ENCODE data around the gene HSD17B3.

DNA sequence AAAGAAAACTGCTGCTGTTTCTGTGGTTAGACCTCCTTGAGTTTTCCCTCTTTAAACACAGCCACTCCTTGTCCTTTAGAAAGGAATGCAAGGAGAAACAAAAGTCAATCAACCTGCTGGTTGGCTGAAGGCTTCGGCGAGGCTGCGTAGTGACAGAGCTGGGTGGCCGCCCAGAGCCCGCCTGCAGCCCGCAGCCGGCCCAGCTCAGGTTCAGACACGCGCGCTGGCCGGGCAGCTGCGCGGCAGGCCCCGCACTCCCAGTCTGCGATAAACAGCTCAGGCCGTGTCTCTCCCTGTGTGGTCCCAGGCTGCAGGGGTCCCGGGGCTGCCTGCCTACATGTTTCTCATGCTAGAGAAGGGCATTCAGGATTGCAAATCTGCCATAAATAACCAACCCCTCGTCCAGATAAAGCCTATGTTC, 115.4 kb downstream of the HSD17B3 start:
- TF ChIP-seq POLR2AphosphoS5 (IDR thresholded peaks at IDR 0.05; ENCODE audit: low read depth, low read length), result no peak
- TF ChIP-seq GABPA (IDR thresholded peaks at IDR 0.05; ENCODE audit: low read depth), result no peak
- TF ChIP-seq, protein P1, sequence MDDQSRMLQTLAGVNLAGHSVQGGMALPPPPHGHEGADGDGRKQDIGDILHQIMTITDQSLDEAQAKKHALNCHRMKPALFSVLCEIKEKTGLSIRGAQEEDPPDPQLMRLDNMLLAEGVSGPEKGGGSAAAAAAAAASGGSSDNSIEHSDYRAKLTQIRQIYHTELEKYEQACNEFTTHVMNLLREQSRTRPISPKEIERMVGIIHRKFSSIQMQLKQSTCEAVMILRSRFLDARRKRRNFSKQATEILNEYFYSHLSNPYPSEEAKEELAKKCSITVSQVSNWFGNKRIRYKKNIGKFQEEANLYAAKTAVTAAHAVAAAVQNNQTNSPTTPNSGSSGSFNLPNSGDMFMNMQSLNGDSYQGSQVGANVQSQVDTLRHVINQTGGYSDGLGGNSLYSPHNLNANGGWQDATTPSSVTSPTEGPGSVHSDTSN (IDR thresholded peaks at IDR 0.05), result no peak
- TF ChIP-seq CTCF (IDR thresholded peaks at IDR 0.05), result no peak
- TF ChIP-seq, protein P2, sequence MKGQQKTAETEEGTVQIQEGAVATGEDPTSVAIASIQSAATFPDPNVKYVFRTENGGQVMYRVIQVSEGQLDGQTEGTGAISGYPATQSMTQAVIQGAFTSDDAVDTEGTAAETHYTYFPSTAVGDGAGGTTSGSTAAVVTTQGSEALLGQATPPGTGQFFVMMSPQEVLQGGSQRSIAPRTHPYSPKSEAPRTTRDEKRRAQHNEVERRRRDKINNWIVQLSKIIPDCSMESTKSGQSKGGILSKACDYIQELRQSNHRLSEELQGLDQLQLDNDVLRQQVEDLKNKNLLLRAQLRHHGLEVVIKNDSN (IDR thresholded peaks at IDR 0.05; ENCODE audit: borderline replicate concordance, low read depth), result no peak
- no peak for TF ChIP-seq SMC3 (IDR thresholded peaks at IDR 0.05; ENCODE audit: low read depth, low read length)
- TF ChIP-seq TEAD4 (IDR thresholded peaks at IDR 0.05; ENCODE audit: borderline replicate concordance, insufficient read depth), result no peak
- TF ChIP-seq IRF3 (IDR thresholded peaks at IDR 0.05; ENCODE audit: low read depth, low read length), result no peak
- no peak for TF ChIP-seq RXRA (IDR thresholded peaks at IDR 0.05; ENCODE audit: borderline replicate concordance, low read depth)
- no peak for TF ChIP-seq JUND (IDR thresholded peaks at IDR 0.05)
- TF ChIP-seq NRF1 (IDR thresholded peaks at IDR 0.05; ENCODE audit: low read depth, low read length), result no peak
- no peak for TF ChIP-seq TCF12 (IDR thresholded peaks at IDR 0.05)
- no peak for TF ChIP-seq FOXJ3 (CRISPR knock-in tag; IDR thresholded peaks at IDR 0.05)

All from SK-N-SH (cell line).